ENCODE measurements around the gene GREB1.

GRCh38 chr2:11579867-11580659 is 46.2 kb downstream of the GREB1 start:
- TF ChIP-seq EZH2 (IDR thresholded peaks at IDR 0.05; ENCODE audit: borderline replicate concordance) (no peak), CTCF (IDR thresholded peaks at IDR 0.05; ENCODE audit: poor library complexity) (no peak), EZH2phosphoT487 (IDR thresholded peaks at IDR 0.05; ENCODE audit: low read depth, severe bottlenecking, unreplicated experiment) (no peak)

All from hepatocyte (in vitro differentiated cells).